Hepatocyte (in vitro differentiated cells): ENCODE data around the gene FAM107A. TPM values are rescaled to one million over a fixed set of nuclear protein-coding genes. Genes with fewer than 3 reads are reported as not detected.

Experiments used
- DNase-seq: peaks from one replicate; pipeline ENCODE4 v3.0.0-alpha.2; 2016; ENCODE audit warnings: low spot score
- H2AFZ ChIP-seq: fragments of 200-600 bp; sonication (generic); 2 replicates; pipeline ENCODE4 v1.6.0; 2016; ENCODE audit warnings: antibody characterized with exemption, mild to moderate bottlenecking
- H3K27ac ChIP-seq: fragments of 200-600 bp; sonication (generic); 2 replicates; pipeline ENCODE4 v1.5.1; 2016; ENCODE audit warnings: mild to moderate bottlenecking
- H3K27me3 ChIP-seq: fragments of 200-600 bp; sonication (generic); 2 replicates; pipeline ENCODE4 v1.6.1; 2016
- H3K36me3 ChIP-seq: fragments of 200-600 bp; sonication (generic); replicated peaks from 2 replicates; pipeline ENCODE4 v1.5.1; 2016; ENCODE audit warnings: low read depth; ENCODE audit not compliant: insufficient read depth
- H3K4me1 ChIP-seq: fragments of 200-600 bp; sonication (generic); 2 replicates; pipeline ENCODE4 v1.5.1; 2016; ENCODE audit warnings: mild to moderate bottlenecking, moderate library complexity; ENCODE audit not compliant: insufficient read depth
- H3K4me2 ChIP-seq: fragments of 200-600 bp; sonication (generic); 2 replicates; pipeline ENCODE4 v1.6.0; 2016
- H3K4me3 ChIP-seq: fragments of 200-600 bp; sonication (generic); 2 replicates; pipeline ENCODE4 v1.5.1; 2016; ENCODE audit warnings: mild to moderate bottlenecking
- H3K79me2 ChIP-seq: fragments of 200-600 bp; sonication (generic); 2 replicates; pipeline ENCODE4 v1.6.0; 2017; ENCODE audit warnings: mild to moderate bottlenecking
- H3K9me2 ChIP-seq: fragments of 200-600 bp; sonication (generic); replicated peaks from 2 replicates; pipeline ENCODE4 v1.6.0; 2017; ENCODE audit warnings: mild to moderate bottlenecking; ENCODE audit not compliant: insufficient read depth
- H3K9me3 ChIP-seq: fragments of 200-600 bp; sonication (generic); 2 replicates; pipeline ENCODE4 v1.5.1; 2016; ENCODE audit warnings: low read depth, mild to moderate bottlenecking
- H4K20me1 ChIP-seq: fragments of 200-600 bp; sonication (generic); 2 replicates; pipeline ENCODE4 v1.6.0; 2016; ENCODE audit warnings: mild to moderate bottlenecking; ENCODE audit not compliant: insufficient read depth, poor library complexity, severe bottlenecking
- EZH2 ChIP-seq: fragments of 200-600 bp; sonication (generic); IDR thresholded peaks from 2 replicates; pipeline ENCODE4 v1.6.1; 2016; ENCODE audit warnings: antibody characterized with exemption, mild to moderate bottlenecking, borderline replicate concordance
- EZH2phosphoT487 ChIP-seq: fragments of 200-600 bp; sonication (generic); IDR thresholded peaks from one replicate; pipeline ENCODE4 v1.6.1; 2018; ENCODE audit warnings: antibody characterized with exemption, mild to moderate bottlenecking, low read depth, moderate library complexity; ENCODE audit not compliant: unreplicated experiment, severe bottlenecking
- WGBS: methylation state at CpG from one replicate; pipeline ENCODE4 v1.1.6; 2016; ENCODE audit warnings: low lambda C conversion rate; ENCODE audit errors: missing lambda C conversion rate; 5-methylcytosine and 5-hydroxymethylcytosine counted together
- polyA plus RNA-seq: library from polyadenylated mRNA; unstranded; fragments of >200 nt; fragmentation: Nextera tagmentation; extraction: Ambion mirVana; gene quantifications from 2 replicates; pipeline ENCODE4 v1.2.1, GENCODE V29; 2016
- total RNA-seq: library from RNA; depleted of rRNA; stranded (reverse); fragments of >200 nt; gene quantifications from 2 replicates; pipeline ENCODE4 v1.2.3, GENCODE V29; 2014
- TF ChIP-seq, protein P1 (sequence below): fragments of 200-600 bp; sonication (generic); IDR thresholded peaks from 2 replicates; pipeline ENCODE4 v1.5.1; 2016; ENCODE audit warnings: antibody characterized with exemption, mild to moderate bottlenecking; ENCODE audit not compliant: poor library complexity

Gene FAM107A
- total and polyA plus RNA-seq, 2 experiments from 2014 or later, result 0.40 to 0.93 TPM

DNA sequence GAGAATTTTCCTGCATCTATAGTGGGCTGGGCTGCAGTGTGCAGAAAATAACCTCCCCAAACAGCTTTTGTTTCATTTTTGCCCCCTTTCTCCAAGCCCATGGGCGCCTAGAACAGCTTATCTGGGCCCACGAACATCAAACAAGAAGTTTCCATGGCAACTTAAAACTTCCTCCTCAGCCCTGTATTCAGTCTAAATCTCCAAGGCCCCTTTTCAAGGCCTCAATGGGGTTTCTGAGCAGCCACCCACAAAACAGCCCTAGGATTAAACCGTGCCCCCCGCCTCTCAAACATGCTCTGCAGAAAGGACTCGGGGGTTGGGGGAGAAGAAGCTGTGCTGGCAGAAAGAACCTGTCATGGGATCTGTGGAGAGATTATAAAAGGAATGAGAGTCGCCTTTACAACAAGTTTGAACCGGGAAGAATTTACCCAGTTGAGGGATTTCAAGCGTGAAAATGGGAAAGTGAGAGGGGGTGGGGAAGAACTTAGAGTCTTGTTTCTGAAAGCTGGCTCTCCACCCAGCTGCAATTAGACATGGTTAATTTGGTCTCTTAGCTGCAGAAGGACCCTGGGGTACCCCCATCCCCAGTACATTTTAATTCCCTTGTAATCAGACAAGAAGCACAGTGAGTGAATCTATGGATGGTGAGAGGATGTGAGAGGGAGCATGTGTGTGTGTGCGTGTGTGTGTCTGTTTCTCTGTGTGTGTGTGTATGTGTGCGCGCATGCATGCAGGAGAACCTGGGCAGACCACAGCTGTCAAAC is 4.3 kb upstream of the FAM107A start:
- H3K9me2 ChIP-seq, result no peaks in the 10 kb centered on the region
- H3K79me2 ChIP-seq, result no peaks in the 10 kb centered on the region
- peaks cover 29% of the 10 kb centered on the region for H3K27me3 ChIP-seq
- peak overlapping the region; percentile 31 for H3K4me2 ChIP-seq
- H3K36me3 ChIP-seq, result no peaks in the 10 kb centered on the region
- 36% methylated on average over 11 of the region's 11 CpGs for WGBS
- H3K27ac ChIP-seq, result peak overlapping the region; percentile 54
- H3K4me3 ChIP-seq, result no peak overlapping the region
- no peaks in the 10 kb centered on the region for H4K20me1 ChIP-seq
- TF ChIP-seq EZH2phosphoT487 (no peak), EZH2 (no peak)
- TF ChIP-seq, protein P1, sequence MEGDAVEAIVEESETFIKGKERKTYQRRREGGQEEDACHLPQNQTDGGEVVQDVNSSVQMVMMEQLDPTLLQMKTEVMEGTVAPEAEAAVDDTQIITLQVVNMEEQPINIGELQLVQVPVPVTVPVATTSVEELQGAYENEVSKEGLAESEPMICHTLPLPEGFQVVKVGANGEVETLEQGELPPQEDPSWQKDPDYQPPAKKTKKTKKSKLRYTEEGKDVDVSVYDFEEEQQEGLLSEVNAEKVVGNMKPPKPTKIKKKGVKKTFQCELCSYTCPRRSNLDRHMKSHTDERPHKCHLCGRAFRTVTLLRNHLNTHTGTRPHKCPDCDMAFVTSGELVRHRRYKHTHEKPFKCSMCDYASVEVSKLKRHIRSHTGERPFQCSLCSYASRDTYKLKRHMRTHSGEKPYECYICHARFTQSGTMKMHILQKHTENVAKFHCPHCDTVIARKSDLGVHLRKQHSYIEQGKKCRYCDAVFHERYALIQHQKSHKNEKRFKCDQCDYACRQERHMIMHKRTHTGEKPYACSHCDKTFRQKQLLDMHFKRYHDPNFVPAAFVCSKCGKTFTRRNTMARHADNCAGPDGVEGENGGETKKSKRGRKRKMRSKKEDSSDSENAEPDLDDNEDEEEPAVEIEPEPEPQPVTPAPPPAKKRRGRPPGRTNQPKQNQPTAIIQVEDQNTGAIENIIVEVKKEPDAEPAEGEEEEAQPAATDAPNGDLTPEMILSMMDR, result no peak
- H3K9me3 ChIP-seq, result no peaks in the 10 kb centered on the region
- H2AFZ ChIP-seq, result no peak overlapping the region
- peaks cover 26% of the 10 kb centered on the region for H3K4me1 ChIP-seq
- DNase-seq, result peak; percentile 15

DNA sequence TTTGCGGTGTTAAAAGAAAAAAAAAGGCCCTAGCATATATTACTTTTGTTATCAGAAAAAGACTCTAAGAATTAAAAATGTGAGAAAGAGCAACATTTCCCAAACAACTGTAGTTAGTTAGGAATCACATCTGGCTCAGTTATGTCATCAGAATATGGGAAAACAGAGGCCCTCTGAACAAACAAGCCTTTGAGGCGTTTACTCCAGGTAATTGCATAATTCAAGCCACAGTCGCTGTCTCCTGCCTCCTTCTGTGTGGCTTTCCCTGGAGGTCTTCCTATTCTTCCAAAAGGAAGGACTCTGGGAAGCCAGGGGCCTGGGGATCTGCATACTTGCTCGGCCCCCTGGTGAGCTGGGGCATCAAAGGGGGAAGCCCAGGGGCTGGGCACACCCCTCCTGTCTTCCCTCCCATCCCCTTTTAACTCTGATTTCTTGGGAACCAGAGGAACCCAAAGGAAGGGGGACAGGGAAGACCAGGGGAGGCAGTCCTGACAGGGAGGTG is 3.7 kb upstream of the FAM107A start:
- TF ChIP-seq, protein P1, result no peak
- 46% methylated on average over 4 of the region's 4 CpGs for WGBS
- Histone ChIP-seq H3K36me3 (no peaks in the 10 kb centered on the region), H3K4me1 (peaks cover 24% of the 10 kb centered on the region), H3K79me2 (no peaks in the 10 kb centered on the region), H3K9me2 (no peaks in the 10 kb centered on the region), H3K9me3 (no peaks in the 10 kb centered on the region), H3K4me3 (no peak overlapping the region), H2AFZ (no peak overlapping the region), H3K27me3 (peaks cover 23% of the 10 kb centered on the region), H3K27ac (peak overlapping the region; percentile 54), H3K4me2 (peak overlapping the region; percentile 31), H4K20me1 (no peaks in the 10 kb centered on the region)
- peak; percentile 23 for DNase-seq

DNA sequence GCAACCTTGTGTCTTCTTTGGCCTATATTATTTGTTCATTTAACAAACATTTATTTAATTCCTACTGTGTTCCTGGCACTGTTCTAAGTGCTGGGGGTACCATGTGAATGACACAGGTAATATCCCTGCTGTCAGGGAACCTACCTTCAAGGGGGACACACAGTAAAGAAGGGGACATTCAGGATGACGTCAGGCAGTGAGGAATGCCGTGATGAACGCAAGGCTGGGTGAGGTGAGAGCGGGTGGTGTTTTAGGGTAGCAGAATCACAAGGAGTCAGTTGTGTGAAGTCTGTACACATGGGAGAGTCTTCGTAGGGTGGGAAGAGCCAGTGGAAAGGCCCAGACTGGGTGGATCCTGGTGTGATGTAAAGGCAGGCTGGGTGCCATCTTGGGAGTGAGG is 1.7 kb upstream of the FAM107A start:
- peaks cover 3% of the 10 kb centered on the region for H3K27me3 ChIP-seq
- H3K4me2 ChIP-seq, result no peak overlapping the region
- no peaks in the 10 kb centered on the region for H3K36me3 ChIP-seq
- no peaks in the 10 kb centered on the region for H4K20me1 ChIP-seq
- DNase-seq, result no peak
- no peaks in the 10 kb centered on the region for H3K9me2 ChIP-seq
- no peak for TF ChIP-seq EZH2phosphoT487
- H3K79me2 ChIP-seq, result no peaks in the 10 kb centered on the region
- H3K4me1 ChIP-seq, result peaks cover 13% of the 10 kb centered on the region
- H2AFZ ChIP-seq, result no peak overlapping the region
- no peak overlapping the region for H3K4me3 ChIP-seq
- 93% methylated on average over 5 of the region's 5 CpGs for WGBS
- H3K27ac ChIP-seq, result no peak overlapping the region
- no peaks in the 10 kb centered on the region for H3K9me3 ChIP-seq

DNA sequence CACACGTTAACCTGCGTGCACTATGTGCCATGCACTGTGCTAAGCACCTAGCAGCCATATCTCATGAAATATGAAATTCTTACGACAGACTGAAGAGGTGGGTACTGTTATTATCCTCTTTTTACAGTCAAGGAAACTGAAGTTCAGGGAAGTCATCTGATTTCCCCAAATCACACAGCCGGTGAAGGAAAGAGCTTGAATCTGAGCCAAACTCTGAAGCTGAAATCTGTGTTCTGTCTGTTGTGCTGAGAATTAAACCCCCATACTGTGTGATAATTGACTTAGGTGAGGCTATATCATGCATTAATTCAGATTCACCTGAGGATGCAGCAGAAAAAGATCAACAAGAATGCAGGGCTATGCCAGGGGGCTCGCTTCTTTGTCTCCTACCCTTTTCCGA is 475 bp downstream of the FAM107A start:
- Histone ChIP-seq H4K20me1 (no peaks in the 10 kb centered on the region), H3K9me2 (no peaks in the 10 kb centered on the region), H3K27ac (no peak overlapping the region), H3K27me3 (no peaks in the 10 kb centered on the region), H3K36me3 (no peaks in the 10 kb centered on the region), H3K9me3 (no peaks in the 10 kb centered on the region), H2AFZ (no peak overlapping the region), H3K4me2 (no peak overlapping the region), H3K4me1 (peaks cover 11% of the 10 kb centered on the region), H3K79me2 (no peaks in the 10 kb centered on the region), H3K4me3 (no peak overlapping the region)
- 88% methylated on average over 6 of the region's 6 CpGs for WGBS
- TF ChIP-seq, protein P1, result no peak
- TF ChIP-seq EZH2, result no peak
- no peak for TF ChIP-seq EZH2phosphoT487
- DNase-seq, result no peak
